ENCODE results near the gene COL20A1. TPM values are rescaled to one million over a fixed set of nuclear protein-coding genes. Genes with fewer than 3 reads are reported as not detected.
A peak's percentile ranks its signal among the peaks of the same experiment; 100 is the strongest.

COL20A1 gene
- total and polyA plus RNA-seq, 3 experiments from 2014 or later, result 0.04 TPM; not detected in 2

DNA sequence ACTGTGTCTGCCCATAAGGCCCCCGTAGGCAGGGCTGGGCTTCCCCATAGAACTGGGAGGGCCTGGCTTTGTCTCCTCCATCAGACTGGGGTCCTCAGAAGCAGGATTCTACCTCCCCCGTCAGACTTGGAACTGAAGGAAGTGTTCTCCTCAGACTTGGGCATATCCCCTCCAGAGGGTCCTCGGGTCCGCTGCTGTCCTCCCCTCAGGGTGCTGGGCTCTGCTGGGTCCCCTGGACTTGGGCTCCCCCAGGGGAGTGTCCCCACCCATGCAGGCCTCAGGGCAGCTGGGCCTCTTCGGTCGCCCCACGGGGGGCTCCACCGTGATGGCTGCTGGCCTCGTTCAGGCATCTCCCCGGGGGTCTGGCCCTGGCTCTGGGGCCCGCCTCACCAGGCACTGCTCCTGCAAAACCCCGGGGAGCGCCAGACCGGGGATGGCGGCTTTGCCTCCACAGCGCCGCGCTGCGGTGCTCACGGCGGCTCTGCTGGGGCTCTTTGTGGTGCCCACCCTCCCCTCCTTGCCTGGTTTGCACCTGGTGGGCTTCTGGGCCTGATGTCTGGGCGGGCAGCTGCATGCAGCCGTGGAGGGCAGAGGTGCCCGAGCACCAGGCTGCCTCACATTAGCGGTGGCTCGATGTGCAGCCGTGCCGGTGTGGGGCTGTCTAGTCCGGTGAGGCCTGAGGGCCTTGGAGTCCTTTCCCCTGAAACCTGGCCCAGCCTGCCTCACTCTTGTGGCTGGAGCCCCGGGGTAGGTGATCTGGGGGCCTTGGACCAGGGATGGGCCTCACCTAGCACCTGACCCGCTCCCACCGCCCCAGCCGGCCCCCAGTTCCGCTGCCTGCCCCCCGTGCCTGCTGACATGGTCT, 13.9 kb downstream of the COL20A1 start:
- Histone ChIP-seq H3K36me3 (ENCODE audit: insufficient read depth, low read length) (no peaks in the 10 kb centered on the region), H3K27me3 (ENCODE audit: insufficient read depth, low read length, poor library complexity, severe bottlenecking) (no peaks in the 10 kb centered on the region), H3K9me3 (ENCODE audit: low read length) (no peaks in the 10 kb centered on the region), H3K27ac (ENCODE audit: low read depth, low read length) (no peak overlapping the region), H3K4me3 (ENCODE audit: low read length) (no peak overlapping the region), H3K4me1 (ENCODE audit: insufficient read depth, low read length) (no peaks in the 10 kb centered on the region)
- ChIA-PET POLR2A (no interaction called here), CTCF (no interaction called here)
- Mint-ChIP-seq H3K36me3 (no peaks in the 10 kb centered on the region), H3K27ac (no peak overlapping the region), H3K9me3 (peaks cover 1 to 6% (median 3%) of the 10 kb centered on the region in 5 donors), H3K4me3 (no peak overlapping the region), H3K4me1 (no peaks in the 10 kb centered on the region), H3K27me3 (peaks cover 0 to 20% of the 10 kb centered on the region in 2 donors)
- DNase-seq, result no peak

DNA sequence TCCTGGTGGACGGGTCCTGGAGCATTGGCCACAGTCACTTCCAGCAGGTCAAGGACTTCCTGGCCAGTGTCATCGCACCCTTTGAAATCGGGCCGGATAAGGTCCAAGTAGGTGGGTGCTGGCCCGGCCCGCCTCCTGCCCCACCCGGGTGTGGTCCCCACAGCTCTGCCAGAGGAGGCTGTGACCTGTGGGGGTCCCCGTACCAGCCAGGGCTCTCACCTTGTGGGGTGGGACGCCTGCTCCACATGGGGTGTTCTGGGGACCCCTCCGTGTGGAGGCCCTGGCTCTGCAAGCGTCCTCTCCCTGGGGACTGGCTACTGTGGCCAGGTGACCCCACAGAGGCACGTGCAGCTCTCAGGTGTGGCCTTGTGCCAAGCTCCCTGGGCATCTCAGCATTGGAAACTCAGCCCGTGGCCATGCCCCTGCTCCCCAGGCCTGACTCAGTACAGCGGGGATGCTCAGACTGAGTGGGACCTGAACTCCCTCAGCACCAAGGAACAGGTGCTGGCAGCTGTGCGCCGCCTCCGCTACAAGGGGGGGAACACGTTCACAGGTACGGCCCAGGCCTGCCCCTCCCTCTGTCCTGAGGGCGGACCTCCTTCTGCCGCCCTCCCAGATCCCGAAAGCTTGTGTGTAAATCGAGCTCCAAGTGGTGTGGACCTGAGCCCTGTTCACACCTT, 14.7 kb downstream of the COL20A1 start:
- no peaks in the 10 kb centered on the region for H3K4me1 Mint-ChIP-seq
- no peak overlapping the region for H3K4me3 ChIP-seq (ENCODE audit: low read length)
- no peak for DNase-seq
- no peaks in the 10 kb centered on the region for H3K4me1 ChIP-seq (ENCODE audit: insufficient read depth, low read length)
- POLR2A ChIA-PET, result no interaction called here
- CTCF ChIA-PET, result no interaction called here
- H3K27ac ChIP-seq (ENCODE audit: low read depth, low read length), result no peak overlapping the region
- H3K27ac Mint-ChIP-seq, result no peak overlapping the region
- H3K27me3 Mint-ChIP-seq, result peaks cover 0 to 18% of the 10 kb centered on the region in 2 donors
- no peaks in the 10 kb centered on the region for H3K27me3 ChIP-seq (ENCODE audit: insufficient read depth, low read length, poor library complexity, severe bottlenecking)
- H3K36me3 Mint-ChIP-seq, result no peaks in the 10 kb centered on the region
- H3K9me3 Mint-ChIP-seq, result peaks cover 0 to 3% (median 2%) of the 10 kb centered on the region in 5 donors
- no peaks in the 10 kb centered on the region for H3K9me3 ChIP-seq (ENCODE audit: low read length)
- no peaks in the 10 kb centered on the region for H3K36me3 ChIP-seq (ENCODE audit: insufficient read depth, low read length)
- no peak overlapping the region for H3K4me3 Mint-ChIP-seq

DNA sequence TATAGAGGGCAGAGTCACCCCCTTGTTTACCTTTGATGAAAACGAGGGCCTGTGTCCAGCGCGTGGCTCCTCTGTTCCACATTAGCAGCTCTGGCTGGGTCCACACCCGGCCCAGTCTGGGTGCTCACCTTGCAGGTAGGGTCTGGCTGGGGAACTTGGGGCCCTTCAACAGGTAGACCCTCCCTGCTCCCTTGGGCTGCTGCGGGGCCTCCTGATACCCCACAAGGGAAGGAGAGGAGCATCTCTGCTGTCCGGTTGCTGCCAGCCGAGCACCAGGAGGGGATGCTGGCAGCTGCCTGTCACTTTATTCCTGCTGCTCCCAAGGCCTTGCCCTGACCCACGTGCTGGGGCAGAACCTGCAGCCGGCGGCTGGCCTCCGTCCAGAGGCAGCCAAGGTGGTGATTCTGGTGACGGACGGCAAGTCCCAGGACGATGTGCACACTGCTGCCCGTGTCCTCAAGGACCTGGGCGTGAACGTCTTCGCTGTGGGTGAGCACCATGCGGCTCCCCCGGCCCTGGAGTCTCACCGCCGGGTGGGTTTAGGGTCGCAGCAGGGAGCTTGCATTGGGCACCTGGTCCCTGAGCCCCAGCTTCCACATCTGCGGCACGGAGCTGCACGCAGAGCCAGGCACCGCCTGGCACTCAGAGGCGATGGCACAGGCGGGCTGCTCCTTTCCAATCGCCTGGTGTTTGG, 15.4 kb downstream of the COL20A1 start:
- DNase-seq, result no peak
- Histone ChIP-seq H3K36me3 (ENCODE audit: insufficient read depth, low read length) (no peaks in the 10 kb centered on the region), H3K27me3 (ENCODE audit: insufficient read depth, low read length, poor library complexity, severe bottlenecking) (no peaks in the 10 kb centered on the region), H3K4me1 (ENCODE audit: insufficient read depth, low read length) (no peaks in the 10 kb centered on the region), H3K9me3 (ENCODE audit: low read length) (no peaks in the 10 kb centered on the region), H3K4me3 (ENCODE audit: low read length) (no peak overlapping the region), H3K27ac (ENCODE audit: low read depth, low read length) (no peak overlapping the region)
- Mint-ChIP-seq H3K36me3 (no peaks in the 10 kb centered on the region), H3K4me3 (no peak overlapping the region), H3K27ac (no peak overlapping the region), H3K9me3 (no peaks in the 10 kb centered on the region), H3K4me1 (no peaks in the 10 kb centered on the region), H3K27me3 (peaks cover 0 to 16% of the 10 kb centered on the region in 2 donors)
- CTCF ChIA-PET, result interaction anchor here (1.1 kb wide), 1 partner anchor 69 kb away, joined by 3 read pairs; no protein-coding TSS in a partner anchor
- POLR2A ChIA-PET, result no interaction called here

DNA sequence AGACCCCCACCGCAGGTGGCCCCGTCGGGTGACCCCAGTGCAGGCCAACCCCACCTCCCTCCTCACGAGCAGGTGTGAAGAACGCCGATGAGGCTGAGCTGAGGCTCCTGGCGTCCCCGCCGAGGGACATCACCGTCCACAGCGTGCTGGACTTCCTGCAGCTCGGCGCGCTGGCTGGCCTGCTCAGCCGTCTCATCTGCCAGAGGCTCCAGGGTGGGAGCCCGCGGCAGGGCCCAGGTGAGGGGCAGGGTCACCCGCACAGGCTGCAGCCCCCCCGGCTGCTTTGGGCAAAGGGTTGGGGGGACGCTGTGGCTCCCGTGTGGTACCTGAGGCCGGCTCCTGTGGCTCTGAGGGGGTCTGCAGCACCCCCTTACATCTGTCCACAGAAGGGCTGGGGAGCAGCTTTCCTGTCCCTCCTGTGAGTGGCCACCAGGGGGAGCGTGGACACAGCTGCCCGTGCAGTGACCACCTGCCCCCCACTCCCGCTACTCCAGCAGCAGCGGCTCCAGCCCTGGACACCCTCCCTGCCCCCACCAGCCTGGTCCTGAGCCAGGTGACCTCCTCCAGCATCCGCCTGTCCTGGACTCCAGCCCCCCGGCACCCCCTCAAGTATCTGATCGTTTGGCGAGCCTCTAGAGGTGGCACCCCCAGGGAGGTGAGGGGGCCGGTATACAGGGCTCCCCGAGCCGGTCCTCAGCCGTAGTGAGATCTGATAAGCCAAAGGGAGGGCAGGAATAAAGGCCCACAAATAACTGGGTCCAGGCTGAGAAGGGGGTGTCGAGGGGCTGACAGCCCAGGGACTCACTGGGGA, 16.5 kb downstream of the COL20A1 start:
- POLR2A ChIA-PET, result no interaction called here
- H3K4me3 Mint-ChIP-seq, result no peak overlapping the region
- H3K36me3 Mint-ChIP-seq, result no peaks in the 10 kb centered on the region
- no peaks in the 10 kb centered on the region for H3K4me1 ChIP-seq (ENCODE audit: insufficient read depth, low read length)
- peaks cover 2 to 16% of the 10 kb centered on the region in 2 donors for H3K27me3 Mint-ChIP-seq
- H3K4me3 ChIP-seq (ENCODE audit: low read length), result no peak overlapping the region
- no peak overlapping the region for H3K27ac ChIP-seq (ENCODE audit: low read depth, low read length)
- peak overlapping the region in 1 of 8 donors; percentile 65 for H3K27ac Mint-ChIP-seq
- H3K4me1 Mint-ChIP-seq, result no peaks in the 10 kb centered on the region
- peak in 3 of 5 donors; percentile 13 to 19 (median 15) for DNase-seq
- CTCF ChIA-PET, result interaction anchor here (1.1 to 1.4 kb wide), 2 partner anchors 10 to 68 kb away, joined by 3 to 4 read pairs; no protein-coding TSS in a partner anchor
- H3K9me3 ChIP-seq (ENCODE audit: low read length), result no peaks in the 10 kb centered on the region
- no peaks in the 10 kb centered on the region for H3K36me3 ChIP-seq (ENCODE audit: insufficient read depth, low read length)
- H3K27me3 ChIP-seq (ENCODE audit: insufficient read depth, low read length, poor library complexity, severe bottlenecking), result no peaks in the 10 kb centered on the region
- no peaks in the 10 kb centered on the region for H3K9me3 Mint-ChIP-seq

DNA sequence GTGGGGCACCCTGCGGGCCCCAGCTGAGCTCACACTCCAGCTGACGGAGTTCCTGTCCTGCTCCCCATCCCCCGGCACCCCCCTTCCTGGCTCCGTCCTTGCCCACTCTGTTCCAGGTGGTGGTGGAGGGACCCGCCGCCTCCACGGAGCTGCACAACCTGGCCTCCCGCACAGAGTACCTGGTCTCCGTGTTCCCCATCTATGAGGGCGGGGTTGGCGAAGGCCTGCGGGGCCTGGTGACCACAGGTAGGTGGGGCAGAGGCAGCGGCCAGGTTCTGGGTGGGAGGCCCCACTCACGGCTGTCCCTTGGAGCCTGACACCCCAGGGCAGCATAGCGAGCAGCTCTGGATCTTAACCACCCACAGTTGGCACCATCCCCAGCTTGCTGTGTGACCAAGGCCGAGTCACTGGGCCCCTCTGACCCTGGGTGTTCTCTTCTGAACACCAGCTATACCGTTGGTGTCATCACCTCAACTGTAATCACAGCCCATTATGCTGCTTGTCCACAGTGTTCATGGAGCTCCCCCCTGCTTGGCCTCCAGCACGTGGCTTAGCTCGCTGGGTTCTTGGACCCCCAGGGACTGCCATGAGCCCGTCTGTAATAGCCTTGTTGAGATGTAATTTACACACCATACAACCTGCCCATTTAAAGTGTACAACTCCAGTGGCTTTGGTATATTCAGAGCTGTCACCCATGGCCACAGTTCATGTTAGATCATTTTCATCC, 17.4 kb downstream of the COL20A1 start:
- Histone ChIP-seq H3K27me3 (ENCODE audit: insufficient read depth, low read length, poor library complexity, severe bottlenecking) (no peaks in the 10 kb centered on the region), H3K36me3 (ENCODE audit: insufficient read depth, low read length) (no peaks in the 10 kb centered on the region), H3K4me1 (ENCODE audit: insufficient read depth, low read length) (no peaks in the 10 kb centered on the region), H3K27ac (ENCODE audit: low read depth, low read length) (no peak overlapping the region), H3K9me3 (ENCODE audit: low read length) (no peaks in the 10 kb centered on the region), H3K4me3 (ENCODE audit: low read length) (no peak overlapping the region)
- CTCF ChIA-PET, result interaction anchor here (1.0 to 1.4 kb wide), 2 partner anchors 11 to 87 kb away, joined by 3 to 4 read pairs; no protein-coding TSS in a partner anchor
- POLR2A ChIA-PET, result no interaction called here
- DNase-seq, result no peak
- Mint-ChIP-seq H3K27me3 (peaks cover 2 to 8% of the 10 kb centered on the region in 2 donors), H3K36me3 (no peaks in the 10 kb centered on the region), H3K4me1 (no peaks in the 10 kb centered on the region), H3K4me3 (no peak overlapping the region), H3K27ac (no peak overlapping the region), H3K9me3 (no peaks in the 10 kb centered on the region)

DNA sequence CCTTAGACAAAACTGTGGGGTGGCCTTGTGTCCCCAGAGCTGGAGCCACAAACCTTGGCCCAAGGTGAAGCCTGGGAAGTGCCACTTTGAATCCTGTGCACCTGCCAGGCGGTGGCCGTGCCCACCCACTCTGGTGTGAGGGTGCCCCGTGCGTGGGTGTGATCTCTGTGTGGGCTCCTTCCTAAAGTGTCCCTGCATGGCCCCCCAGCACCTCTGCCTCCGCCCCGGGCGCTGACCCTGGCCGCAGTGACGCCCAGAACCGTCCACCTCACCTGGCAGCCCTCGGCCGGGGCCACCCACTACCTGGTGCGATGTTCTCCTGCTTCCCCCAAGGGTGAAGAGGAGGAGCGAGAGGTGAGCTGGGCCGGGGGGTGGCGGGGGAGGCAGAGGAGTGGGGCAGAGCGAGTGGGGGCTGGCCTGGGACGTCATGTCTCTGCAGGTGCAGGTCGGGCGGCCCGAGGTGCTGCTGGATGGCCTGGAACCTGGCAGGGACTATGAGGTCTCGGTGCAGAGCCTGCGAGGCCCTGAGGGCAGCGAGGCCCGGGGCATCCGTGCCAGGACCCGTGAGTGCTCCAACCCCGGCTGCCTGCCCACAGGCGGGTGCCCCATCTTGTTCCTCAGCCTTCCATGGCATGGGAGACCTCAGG, 18.3 kb downstream of the COL20A1 start:
- no peaks in the 10 kb centered on the region for H3K27me3 ChIP-seq (ENCODE audit: insufficient read depth, low read length, poor library complexity, severe bottlenecking)
- Mint-ChIP-seq H3K9me3 (no peaks in the 10 kb centered on the region), H3K4me3 (no peak overlapping the region), H3K27me3 (peaks cover 2 to 8% of the 10 kb centered on the region in 2 donors), H3K36me3 (no peaks in the 10 kb centered on the region), H3K4me1 (no peaks in the 10 kb centered on the region), H3K27ac (no peak overlapping the region)
- no peaks in the 10 kb centered on the region for H3K36me3 ChIP-seq (ENCODE audit: insufficient read depth, low read length)
- no peak for DNase-seq
- H3K4me1 ChIP-seq (ENCODE audit: insufficient read depth, low read length), result no peaks in the 10 kb centered on the region
- no peak overlapping the region for H3K4me3 ChIP-seq (ENCODE audit: low read length)
- no peak overlapping the region for H3K27ac ChIP-seq (ENCODE audit: low read depth, low read length)
- ChIA-PET POLR2A (no interaction called here), CTCF (interaction anchor here (1.0 kb wide), 1 partner anchor 88 kb away, joined by 3 read pairs; no protein-coding TSS in a partner anchor)
- H3K9me3 ChIP-seq (ENCODE audit: low read length), result no peaks in the 10 kb centered on the region

DNA sequence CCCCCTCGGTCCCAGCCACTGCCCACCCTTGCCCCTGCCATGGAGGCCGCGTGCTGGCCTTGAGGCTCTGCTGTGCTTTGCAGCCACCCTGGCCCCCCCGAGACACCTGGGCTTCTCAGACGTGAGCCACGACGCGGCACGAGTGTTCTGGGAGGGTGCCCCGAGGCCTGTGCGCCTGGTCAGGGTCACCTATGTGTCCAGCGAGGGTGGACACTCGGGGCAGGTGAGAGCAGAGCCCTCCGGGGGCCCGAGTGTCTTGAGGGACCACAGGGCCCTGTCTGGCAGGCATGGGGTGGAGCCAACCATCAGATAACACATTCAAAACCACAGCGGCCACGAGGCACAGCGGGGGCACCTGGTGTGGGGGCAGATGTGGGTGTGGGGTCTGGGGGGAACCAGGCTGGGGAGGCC, 18.9 kb downstream of the COL20A1 start:
- POLR2A ChIA-PET, result no interaction called here
- Histone ChIP-seq H3K4me1 (ENCODE audit: insufficient read depth, low read length) (no peaks in the 10 kb centered on the region), H3K27me3 (ENCODE audit: insufficient read depth, low read length, poor library complexity, severe bottlenecking) (no peaks in the 10 kb centered on the region), H3K9me3 (ENCODE audit: low read length) (no peaks in the 10 kb centered on the region), H3K36me3 (ENCODE audit: insufficient read depth, low read length) (no peaks in the 10 kb centered on the region), H3K4me3 (ENCODE audit: low read length) (no peak overlapping the region), H3K27ac (ENCODE audit: low read depth, low read length) (no peak overlapping the region)
- no peak for DNase-seq
- peaks cover 3 to 9% of the 10 kb centered on the region in 2 donors for H3K27me3 Mint-ChIP-seq
- CTCF ChIA-PET, result no interaction called here
- no peaks in the 10 kb centered on the region for H3K36me3 Mint-ChIP-seq
- H3K27ac Mint-ChIP-seq, result no peak overlapping the region
- no peaks in the 10 kb centered on the region for H3K9me3 Mint-ChIP-seq
- H3K4me3 Mint-ChIP-seq, result no peak overlapping the region
- H3K4me1 Mint-ChIP-seq, result no peaks in the 10 kb centered on the region

All from CD8-positive, alpha-beta memory T cell (primary cell).